HEK293T (cell line): ENCODE measurements around the gene NFYC.

Experiments
- CTCF ChIA-PET: fragments of 350-600 bp; formaldehyde crosslinking; extraction: SDS; loops from one replicate; lab custom pipeline; 2021; ENCODE audit warnings: antibody characterized with exemption, inconsistent platforms; lab: Yijun Ruan, JAX
- POLR2A ChIA-PET: fragments of 350-600 bp; formaldehyde crosslinking; extraction: SDS; loops from one replicate; lab custom pipeline; 2020; ENCODE audit warnings: antibody characterized with exemption, inconsistent platforms; lab: Yijun Ruan, JAX
- DNase-seq: peaks from one replicate; pipeline ENCODE4 v3.0.0; 2012; ENCODE audit warnings: mixed read lengths; ENCODE audit errors: extremely low spot score
- ARNT ChIP-seq: fragments of 450-650 bp; IDR thresholded peaks from 2 replicates; pipeline ENCODE4 v1.6.1; 2017; ENCODE audit warnings: mild to moderate bottlenecking
- CTBP1 ChIP-seq: fragments of 450-650 bp; IDR thresholded peaks from 2 replicates; pipeline ENCODE4 v1.6.1; 2016; ENCODE audit warnings: borderline replicate concordance
- ELF4 ChIP-seq: fragments of 450-650 bp; IDR thresholded peaks from 2 replicates; pipeline ENCODE4 v1.6.1; 2017; ENCODE audit warnings: antibody characterized with exemption
- FOXA1 ChIP-seq: fragments of 450-650 bp; IDR thresholded peaks from 2 replicates; pipeline ENCODE4 v1.6.1; 2016; ENCODE audit warnings: mild to moderate bottlenecking
- FOXK2 ChIP-seq: fragments of 450-650 bp; IDR thresholded peaks from 2 replicates; pipeline ENCODE4 v1.6.1; 2016; ENCODE audit warnings: mild to moderate bottlenecking
- FOXM1 ChIP-seq: fragments of 450-650 bp; IDR thresholded peaks from 2 replicates; pipeline ENCODE4 v1.6.1; 2017; ENCODE audit warnings: mild to moderate bottlenecking, borderline replicate concordance
- HDGF ChIP-seq: fragments of 450-650 bp; IDR thresholded peaks from 2 replicates; pipeline ENCODE4 v1.6.1; 2017; ENCODE audit warnings: antibody characterized with exemption, borderline replicate concordance
- L3MBTL2 ChIP-seq: fragments of 450-650 bp; conservative IDR thresholded peaks from 2 replicates; pipeline ENCODE4 v1.6.1; 2016; ENCODE audit warnings: mild to moderate bottlenecking
- NFRKB ChIP-seq: fragments of 450-650 bp; IDR thresholded peaks from 2 replicates; pipeline ENCODE4 v1.6.1; 2016; ENCODE audit warnings: mild to moderate bottlenecking, moderate library complexity
- PKNOX1 ChIP-seq: fragments of 450-650 bp; IDR thresholded peaks from 2 replicates; pipeline ENCODE4 v1.6.1; 2016
- SP1 ChIP-seq: fragments of 450-650 bp; IDR thresholded peaks from 2 replicates; pipeline ENCODE4 v1.6.1; 2017
- SUZ12 ChIP-seq: fragments of 450-650 bp; IDR thresholded peaks from 2 replicates; pipeline ENCODE4 v1.6.1; 2016; ENCODE audit warnings: mild to moderate bottlenecking
- TARDBP ChIP-seq: fragments of 450-650 bp; IDR thresholded peaks from 2 replicates; pipeline ENCODE4 v1.6.1; 2016
- ZNF384 ChIP-seq: fragments of 450-650 bp; IDR thresholded peaks from 2 replicates; pipeline ENCODE4 v1.6.1; 2016

Gene NFYC

GRCh38 chr1:40794974-40795715 is 103.6 kb downstream of the NFYC start:
- no peak for DNase-seq
- ChIA-PET CTCF (interaction anchor here (2.1 kb wide), 1 partner anchor 21 kb away, joined by 11 read pairs; no protein-coding TSS in a partner anchor), POLR2A (interaction anchor here (1.2 kb wide), 1 partner anchor 13 kb away, joined by 3 read pairs; no protein-coding TSS in a partner anchor)
- no peak for TF ChIP-seq NFRKB

- ChIA-PET CTCF (interaction anchor here (2.1 kb wide), 1 partner anchor 22 kb away, joined by 11 read pairs; no protein-coding TSS in a partner anchor), POLR2A (interaction anchor here (1.1 to 1.2 kb wide), 2 partner anchors 14 to 105 kb away, joined by 3 read pairs; partner anchors contain the start of gene NFYC)
- TF ChIP-seq HDGF, result no peak
- no peak for TF ChIP-seq TARDBP
- no peak for TF ChIP-seq PKNOX1
- DNase-seq, result no peak
Observed at GRCh38 chr1:40795811-40796586, 104.5 kb downstream of the NFYC start.

- ChIA-PET CTCF (interaction anchor here (0.6 kb wide), 1 partner anchor 207 kb away, joined by 3 read pairs; no protein-coding TSS in a partner anchor), POLR2A (interaction anchor here (0.8 to 1.1 kb wide), 2 partner anchors 106 kb away, joined by 3 read pairs; partner anchors contain the start of gene NFYC)
- TF ChIP-seq PKNOX1 (no peak), SUZ12 (no peak), FOXK2 (no peak), L3MBTL2 (no peak), FOXM1 (no peak)
- DNase-seq, result no peak
Observed at GRCh38 chr1:40796939-40797667, 105.6 kb downstream of the NFYC start.

GRCh38 chr1:40797668-40798010 is 106.1 kb downstream of the NFYC start:
- no peak for DNase-seq
- no peak for TF ChIP-seq FOXK2
- no peak for TF ChIP-seq PKNOX1
- TF ChIP-seq ZNF384, result no peak
- no peak for TF ChIP-seq SP1
- TF ChIP-seq CTBP1, result no peak
- no peak for TF ChIP-seq TARDBP
- ChIA-PET POLR2A (interaction anchor here (0.8 kb wide), 1 partner anchor 106 kb away, joined by 3 read pairs; the partner anchor contains the start of gene NFYC), CTCF (interaction anchor here (0.6 kb wide), 1 partner anchor 208 kb away, joined by 3 read pairs; no protein-coding TSS in a partner anchor)

- CTCF ChIA-PET, result no interaction called here
- POLR2A ChIA-PET, result interaction anchor here (0.8 kb wide), 1 partner anchor 107 kb away, joined by 3 read pairs; the partner anchor contains the start of gene NFYC
- no peak for DNase-seq
- TF ChIP-seq PKNOX1 (no peak), FOXK2 (no peak), CTBP1 (no peak), NFRKB (no peak), FOXM1 (no peak), ARNT (no peak), FOXA1 (no peak), ELF4 (no peak), SUZ12 (no peak), L3MBTL2 (no peak)
Observed at GRCh38 chr1:40798366-40799281, 107.1 kb downstream of the NFYC start.
